Upper lobe of left lung (tissue), 6 donors: ENCODE results near the gene RGS9. TPM values are rescaled to one million over a fixed set of nuclear protein-coding genes. Genes with fewer than 3 reads are reported as not detected.

Experiments
- ATAC-seq, 2 donors: fragments of 200-7000 bp; cut with Tn5 transposase; one replicate each; pipeline ENCODE4 v1.9.1; 2022; ENCODE audit warnings: mild to moderate bottlenecking in 2 of 2, moderate library complexity in 2 of 2; ENCODE audit not compliant: low FRiP score in 2 of 2
- DNase-seq, 2 donors: peaks; one replicate each; pipeline ENCODE4 v3.0.0-alpha.2; 2019 to 2020
- H3K27ac ChIP-seq, 4 donors: fragments of 200-600 bp; sonication (generic); one replicate each; pipeline ENCODE4 v1.5.1; 2016 to 2019
- H3K27me3 ChIP-seq, 4 donors: fragments of 200-600 bp; sonication (generic); one replicate each; pipeline ENCODE4 v1.5.1; 2017 to 2019
- H3K36me3 ChIP-seq, 4 donors: fragments of 200-600 bp; sonication (generic); one replicate each; pipeline ENCODE4 v1.5.1; 2016 to 2019
- H3K4me1 ChIP-seq, 4 donors: fragments of 200-600 bp; sonication (generic); one replicate each; pipeline ENCODE4 v1.5.1; 2018 to 2019
- H3K4me3 ChIP-seq, 4 donors: fragments of 200-600 bp; sonication (generic); one replicate each; pipeline ENCODE4 v1.5.1; 2017 to 2019; ENCODE audit warnings: mild to moderate bottlenecking in 2 of 4, moderate library complexity in 1 of 4
- H3K9me3 ChIP-seq, 4 donors: fragments of 200-600 bp; sonication (generic); one replicate each; pipeline ENCODE4 v1.5.1; 2018 to 2019
- CTCF ChIP-seq, 6 experiments: fragments of 450-650 bp in 4 of 6; fragments of 200-600 bp in 2 of 6; sonication (generic) in 2 of 6; IDR thresholded peaks; one replicate each; pipeline ENCODE4 v1.5.1; 2016 to 2019; ENCODE audit warnings: antibody characterized with exemption in 6 of 6
- EP300 ChIP-seq, 4 donors: sonication (generic); formaldehyde crosslinking; IDR thresholded peaks; one replicate each; pipeline ENCODE4 v1.5.1; 2017; ENCODE audit warnings: antibody characterized with exemption in 4 of 4, control low read depth in 2 of 4
- POLR2A ChIP-seq, 4 donors: fragments of 450-650 bp; IDR thresholded peaks; one replicate each; pipeline ENCODE4 v1.5.1; 2016 to 2017; ENCODE audit warnings: antibody characterized with exemption in 4 of 4, mild to moderate bottlenecking in 2 of 4
- POLR2AphosphoS5 ChIP-seq, 2 donors: sonication (generic); formaldehyde crosslinking; IDR thresholded peaks; one replicate each; pipeline ENCODE4 v1.5.1; 2017; ENCODE audit warnings: antibody characterized with exemption in 2 of 2
- WGBS, 2 donors: methylation state at CpG; one replicate each; pipeline ENCODE4 v1.1.5; 2017 to 2018; 5-methylcytosine and 5-hydroxymethylcytosine counted together
- total RNA-seq, 6 donors: library from RNA; depleted of rRNA in 4 of 6; stranded (reverse); fragments of >200 nt in 4 of 6; gene quantifications; one replicate each; pipeline versions ENCODE4 v1.1.0 to v1.2.1, GENCODE V29; 2016 to 2021
- donor health status: DM: no; HTN: no; CAD: no; lungs with moderate emphysema.
- donor health status: DM: no; HTN: yes; CAD: no; lungs with severe emphysema.

Gene RGS9
- total RNA-seq, 6 donors from 2014 or later: 3.9 to 16.2 (median 8.1) TPM

GRCh38 chr17:65158041-65158440 lies 20.9 kb downstream of the RGS9 start:
- Histone ChIP-seq H3K27ac (no peak overlapping the region), H3K9me3 (no peaks in the 10 kb centered on the region), H3K4me1 (peaks cover 0 to 6% (median 0%) of the 10 kb centered on the region in 4 donors), H3K27me3 (no peaks in the 10 kb centered on the region), H3K36me3 (peaks cover 0 to 5% (median 0%) of the 10 kb centered on the region in 4 donors), H3K4me3 (no peak overlapping the region)
- DNase-seq (no peak), ATAC-seq (no peak)
- 69 to 92% methylated on average over 11 of the region's 11 CpGs for WGBS, 2 donors
- TF ChIP-seq CTCF (IDR thresholded peaks at IDR 0.05) (no peak), POLR2AphosphoS5 (IDR thresholded peaks at IDR 0.05) (no peak), EP300 (IDR thresholded peaks at IDR 0.05) (no peak), POLR2A (IDR thresholded peaks at IDR 0.05) (no peak)

- no peaks in the 10 kb centered on the region for H3K27me3 ChIP-seq
- H3K27ac ChIP-seq: no peak overlapping the region
- peaks cover 0 to 1% (median 0%) of the 10 kb centered on the region in 4 donors for H3K36me3 ChIP-seq
- TF ChIP-seq POLR2A (IDR thresholded peaks at IDR 0.05): no peak
- no peak for TF ChIP-seq CTCF (IDR thresholded peaks at IDR 0.05)
- TF ChIP-seq POLR2AphosphoS5 (IDR thresholded peaks at IDR 0.05): no peak
- TF ChIP-seq EP300 (IDR thresholded peaks at IDR 0.05): no peak
- DNase-seq (no peak), ATAC-seq (no peak)
- H3K4me3 ChIP-seq: no peak overlapping the region
- H3K9me3 ChIP-seq: no peaks in the 10 kb centered on the region
- H3K4me1 ChIP-seq: peaks cover 0 to 9% (median under 1%) of the 10 kb centered on the region in 4 donors
- WGBS, 2 donors: 74 to 86% methylated on average over 2 of the region's 2 CpGs
Observed at GRCh38 chr17:65158622-65159021, 21.5 kb downstream of the RGS9 start.

- Histone ChIP-seq H3K9me3 (no peaks in the 10 kb centered on the region), H3K36me3 (no peaks in the 10 kb centered on the region), H3K27me3 (no peaks in the 10 kb centered on the region), H3K27ac (no peak overlapping the region), H3K4me1 (peaks cover 0 to 6% (median 4%) of the 10 kb centered on the region in 4 donors), H3K4me3 (no peak overlapping the region)
- DNase-seq (no peak), ATAC-seq (no peak)
- WGBS, 2 donors: 86% methylated on average over 6 of the region's 6 CpGs
- TF ChIP-seq CTCF (IDR thresholded peaks at IDR 0.05) (no peak), POLR2A (IDR thresholded peaks at IDR 0.05) (no peak), POLR2AphosphoS5 (IDR thresholded peaks at IDR 0.05) (no peak), EP300 (IDR thresholded peaks at IDR 0.05) (no peak)
Observed at GRCh38 chr17:65160516-65160915, 23.3 kb downstream of the RGS9 start.

- TF ChIP-seq CTCF (IDR thresholded peaks at IDR 0.05) (no peak), POLR2AphosphoS5 (IDR thresholded peaks at IDR 0.05) (peak; percentile 48 to 57), EP300 (IDR thresholded peaks at IDR 0.05) (no peak), POLR2A (IDR thresholded peaks at IDR 0.05) (no peak)
- Histone ChIP-seq H3K27ac (no peak overlapping the region), H3K36me3 (no peaks in the 10 kb centered on the region), H3K27me3 (no peaks in the 10 kb centered on the region), H3K9me3 (no peaks in the 10 kb centered on the region), H3K4me3 (no peak overlapping the region), H3K4me1 (peaks cover 0 to 6% (median 4%) of the 10 kb centered on the region in 4 donors)
- ATAC-seq (no peak), DNase-seq (peak in 1 of 2 donors; percentile 32)
- 51 to 71% methylated on average over 4 to 5 of the region's 5 CpGs for WGBS, 2 donors
Observed at GRCh38 chr17:65163990-65164495, 26.9 kb downstream of the RGS9 start.

GRCh38 chr17:65166787-65167186 lies 29.6 kb downstream of the RGS9 start:
- Histone ChIP-seq H3K4me1 (peaks cover 12 to 23% (median 17%) of the 10 kb centered on the region in 4 donors), H3K9me3 (no peaks in the 10 kb centered on the region), H3K36me3 (no peaks in the 10 kb centered on the region), H3K4me3 (no peak overlapping the region), H3K27ac (no peak overlapping the region), H3K27me3 (no peaks in the 10 kb centered on the region)
- no peak for DNase-seq
- ATAC-seq: no peak
- TF ChIP-seq POLR2A (IDR thresholded peaks at IDR 0.05): no peak
- no peak for TF ChIP-seq EP300 (IDR thresholded peaks at IDR 0.05)
- TF ChIP-seq CTCF (IDR thresholded peaks at IDR 0.05): no peak
- TF ChIP-seq POLR2AphosphoS5 (IDR thresholded peaks at IDR 0.05): no peak
- WGBS, 2 donors: 77 to 80% methylated on average over 16 of the region's 16 CpGs
